Body of pancreas (tissue), 4 donors: ENCODE data around the gene ADGRV1.

Experiments used
- POLR2A ChIP-seq, 3 donors: fragments of 450-650 bp; IDR thresholded peaks; one replicate each; pipeline ENCODE4 v1.6.1; 2016; ENCODE audit warnings: antibody characterized with exemption in 3 of 3, mild to moderate bottlenecking in 2 of 3
- TF ChIP-seq, protein P1 (sequence below), 7 experiments: fragments of 450-650 bp in 4 of 7; fragments of 200-600 bp in 3 of 7; sonication (generic) in 3 of 7; IDR thresholded peaks; one replicate each; pipeline ENCODE4 v1.5.1; 2016 to 2019; ENCODE audit warnings: antibody characterized with exemption in 7 of 7

DNA sequence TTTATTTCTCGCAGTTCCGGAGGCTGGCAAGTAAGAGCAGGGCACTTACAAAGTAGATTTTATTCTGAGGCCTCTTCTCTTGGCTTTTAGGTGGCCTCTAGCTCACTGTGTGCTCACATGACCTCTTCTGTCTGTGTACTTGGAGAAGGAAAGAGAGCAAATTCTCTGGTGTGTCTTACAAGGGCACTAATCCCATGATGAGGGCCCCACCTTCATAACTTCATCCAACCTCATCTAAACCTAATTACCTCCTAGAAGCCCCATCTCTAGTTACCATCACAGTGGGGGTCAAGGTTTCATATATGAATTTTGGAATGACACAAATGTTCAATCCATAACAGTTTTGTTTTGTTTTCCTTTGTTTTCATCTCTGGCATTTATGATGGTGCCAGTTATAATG lies 376.1 kb downstream of the ADGRV1 start:
- TF ChIP-seq, protein P1, sequence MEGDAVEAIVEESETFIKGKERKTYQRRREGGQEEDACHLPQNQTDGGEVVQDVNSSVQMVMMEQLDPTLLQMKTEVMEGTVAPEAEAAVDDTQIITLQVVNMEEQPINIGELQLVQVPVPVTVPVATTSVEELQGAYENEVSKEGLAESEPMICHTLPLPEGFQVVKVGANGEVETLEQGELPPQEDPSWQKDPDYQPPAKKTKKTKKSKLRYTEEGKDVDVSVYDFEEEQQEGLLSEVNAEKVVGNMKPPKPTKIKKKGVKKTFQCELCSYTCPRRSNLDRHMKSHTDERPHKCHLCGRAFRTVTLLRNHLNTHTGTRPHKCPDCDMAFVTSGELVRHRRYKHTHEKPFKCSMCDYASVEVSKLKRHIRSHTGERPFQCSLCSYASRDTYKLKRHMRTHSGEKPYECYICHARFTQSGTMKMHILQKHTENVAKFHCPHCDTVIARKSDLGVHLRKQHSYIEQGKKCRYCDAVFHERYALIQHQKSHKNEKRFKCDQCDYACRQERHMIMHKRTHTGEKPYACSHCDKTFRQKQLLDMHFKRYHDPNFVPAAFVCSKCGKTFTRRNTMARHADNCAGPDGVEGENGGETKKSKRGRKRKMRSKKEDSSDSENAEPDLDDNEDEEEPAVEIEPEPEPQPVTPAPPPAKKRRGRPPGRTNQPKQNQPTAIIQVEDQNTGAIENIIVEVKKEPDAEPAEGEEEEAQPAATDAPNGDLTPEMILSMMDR (IDR thresholded peaks at IDR 0.05): no peak
- TF ChIP-seq POLR2A (IDR thresholded peaks at IDR 0.05): no peak
